IMR-90 (cell line): ENCODE measurements around the gene ADH5. TPM values are rescaled to one million over a fixed set of nuclear protein-coding genes. Genes with fewer than 3 reads are reported as not detected.

Experiments
- ATAC-seq: fragments of 200-7000 bp; cut with Tn5 transposase; 2 replicates; pipeline ENCODE4 v1.9.1; 2020; ENCODE audit warnings: low read depth, mild to moderate bottlenecking, moderate library complexity
- BruUV-seq: library from RNA; stranded (reverse); fragments of 400-500 nt; replicated peaks from 2 replicates; lab custom pipeline; 2021; lab: Mats Ljungman, UMichigan
- CTCF ChIA-PET: fragments of 300-600 bp; formaldehyde crosslinking; extraction: SDS; loops from one replicate; lab custom pipeline; 2021; ENCODE audit warnings: antibody characterized with exemption; lab: Yijun Ruan, JAX
- POLR2A ChIA-PET: fragments of 300-600 bp; sonication (Branson Sonifier 250); formaldehyde crosslinking; loops from one replicate; lab custom pipeline; 2022; ENCODE audit warnings: antibody characterized with exemption; ENCODE audit not compliant: unreplicated experiment; lab: Charles Lee
- DNase-seq: peaks from one replicate; pipeline ENCODE4 v3.0.0; 2013
- H2AFZ ChIP-seq: replicated peaks from 2 replicates; pipeline ENCODE3; 2013; ENCODE audit warnings: low read length, mild to moderate bottlenecking; ENCODE audit not compliant: poor library complexity
- H2AK5ac ChIP-seq: 2 replicates; pipeline ENCODE4 v1.6.1; 2013; ENCODE audit warnings: low read depth, low read length, inconsistent platforms
- H2AK9ac ChIP-seq: replicated peaks from 2 replicates; pipeline ENCODE3; 2013; ENCODE audit warnings: mild to moderate bottlenecking, low read depth, low read length, moderate library complexity; ENCODE audit not compliant: poor library complexity
- H2BK120ac ChIP-seq: 2 replicates; pipeline ENCODE4 v1.6.1; 2013; ENCODE audit warnings: low read depth, low read length, inconsistent platforms
- H2BK15ac ChIP-seq: 3 replicates; pipeline ENCODE4 v1.6.1; 2013; ENCODE audit warnings: low read depth, low read length, inconsistent platforms
- H2BK20ac ChIP-seq: 2 replicates; pipeline ENCODE4 v1.6.1; 2013; ENCODE audit warnings: low read depth, mild to moderate bottlenecking, inconsistent platforms, low read length, moderate library complexity
- H2BK5ac ChIP-seq: 2 replicates; pipeline ENCODE4 v1.6.1; 2013; ENCODE audit warnings: mild to moderate bottlenecking, low read depth, low read length, inconsistent platforms; ENCODE audit not compliant: poor library complexity, severe bottlenecking
- H3K14ac ChIP-seq: replicated peaks from 2 replicates; pipeline ENCODE4 v1.6.1; 2013; ENCODE audit warnings: low read depth, low read length, inconsistent platforms
- H3K18ac ChIP-seq: 2 replicates; pipeline ENCODE4 v1.6.1; 2013; ENCODE audit warnings: low read depth, low read length, control low read depth
- H3K23ac ChIP-seq: 2 replicates; pipeline ENCODE4 v1.6.1; 2013; ENCODE audit warnings: low read depth, low read length, inconsistent platforms
- H3K27ac ChIP-seq: 2 replicates; pipeline ENCODE4 v1.5.1; 2013; ENCODE audit warnings: mild to moderate bottlenecking, control low read depth, low read length; ENCODE audit not compliant: insufficient read depth
- H3K27me3 ChIP-seq: 2 replicates; pipeline ENCODE4 v1.6.1; 2013; ENCODE audit warnings: low read length; ENCODE audit not compliant: control insufficient read depth, insufficient read depth
- H3K36me3 ChIP-seq: 2 replicates; pipeline ENCODE4 v1.6.1; 2013; ENCODE audit warnings: low read length, mixed read lengths; ENCODE audit not compliant: control insufficient read depth, insufficient read depth
- H3K4ac ChIP-seq: 2 replicates; pipeline ENCODE4 v1.6.1; 2013; ENCODE audit warnings: low read depth, low read length, inconsistent platforms
- H3K4me1 ChIP-seq: 2 replicates; pipeline ENCODE4 v1.6.1; 2013; ENCODE audit warnings: low read length, mixed read lengths; ENCODE audit not compliant: control insufficient read depth, insufficient read depth
- H3K4me2 ChIP-seq: 2 replicates; pipeline ENCODE4 v1.6.1; 2013; ENCODE audit warnings: low read depth, mild to moderate bottlenecking, control low read depth, low read length, moderate library complexity
- H3K4me3 ChIP-seq: 2 replicates; pipeline ENCODE4 v1.5.1; 2013; ENCODE audit warnings: low read depth, mild to moderate bottlenecking, control low read depth, low read length, moderate library complexity; ENCODE audit not compliant: insufficient read depth
- H3K56ac ChIP-seq: 2 replicates; pipeline ENCODE4 v1.6.1; 2013; ENCODE audit warnings: low read length, inconsistent platforms; ENCODE audit not compliant: insufficient read depth; ENCODE audit errors: extremely low read depth
- H3K79me1 ChIP-seq, 2 experiments: 2 replicates each; pipeline ENCODE4 v1.6.1; 2013; ENCODE audit warnings: low read length in 2 of 2, inconsistent platforms in 1 of 2, low read depth in 1 of 2
- H3K9ac ChIP-seq: 2 replicates; pipeline ENCODE4 v1.6.1; 2013; ENCODE audit warnings: low read depth, low read length, control low read depth
- H3K9me1 ChIP-seq: 2 replicates; pipeline ENCODE4 v1.6.1; 2013; ENCODE audit warnings: low read length, inconsistent platforms; ENCODE audit not compliant: insufficient read depth
- H3K9me3 ChIP-seq: 2 replicates; pipeline ENCODE4 v1.6.1; 2013; ENCODE audit warnings: low read length; ENCODE audit not compliant: control insufficient read depth, insufficient read depth
- H4K20me1 ChIP-seq: 2 replicates; pipeline ENCODE4 v1.6.1; 2013; ENCODE audit warnings: low read length, inconsistent platforms; ENCODE audit not compliant: insufficient read depth
- H4K5ac ChIP-seq: 2 replicates; pipeline ENCODE4 v1.6.1; 2013; ENCODE audit warnings: mild to moderate bottlenecking, low read depth, low read length, control low read depth
- H4K8ac ChIP-seq, 2 experiments: 2 replicates each; pipeline ENCODE4 v1.6.1; 2013; ENCODE audit warnings: low read depth in 2 of 2, low read length in 2 of 2, control low read depth in 1 of 2, inconsistent platforms in 1 of 2
- H4K91ac ChIP-seq: 2 replicates; pipeline ENCODE4 v1.6.1; 2013; ENCODE audit warnings: low read depth, low read length, inconsistent platforms; ENCODE audit not compliant: insufficient read depth
- BHLHE40 ChIP-seq: fragments of 150-350 bp; IDR thresholded peaks from 2 replicates; pipeline ENCODE4 v1.6.1; 2016; ENCODE audit warnings: mild to moderate bottlenecking, low read depth, low read length
- CEBPB ChIP-seq: IDR thresholded peaks from 2 replicates; pipeline ENCODE4 v1.6.1; 2012; ENCODE audit warnings: low read depth, low read length, improper control_type of control experiment
- CHD1 ChIP-seq: IDR thresholded peaks from 2 replicates; pipeline ENCODE4 v1.6.1; 2012; ENCODE audit warnings: low read depth, low read length, improper control_type of control experiment
- MAFK ChIP-seq: IDR thresholded peaks from 2 replicates; pipeline ENCODE4 v1.6.1; 2012; ENCODE audit warnings: low read depth, low read length, improper control_type of control experiment
- MXI1 ChIP-seq: IDR thresholded peaks from 2 replicates; pipeline ENCODE4 v1.6.1; 2012; ENCODE audit warnings: low read depth, mild to moderate bottlenecking, low read length, moderate library complexity, borderline replicate concordance
- NFE2L2 ChIP-seq: fragments of 150-350 bp; IDR thresholded peaks from 2 replicates; pipeline ENCODE4 v1.6.1; 2016; ENCODE audit warnings: low read depth, mild to moderate bottlenecking, low read length
- POLR2A ChIP-seq: IDR thresholded peaks from 2 replicates; pipeline ENCODE4 v1.6.1; 2012; ENCODE audit warnings: mild to moderate bottlenecking, low read depth, low read length
- RAD21 ChIP-seq: IDR thresholded peaks from 2 replicates; pipeline ENCODE4 v1.6.1; 2012; ENCODE audit warnings: low read length, improper control_type of control experiment
- RCOR1 ChIP-seq: IDR thresholded peaks from 2 replicates; pipeline ENCODE4 v1.6.1; 2012; ENCODE audit warnings: mild to moderate bottlenecking, low read length, improper control_type of control experiment; ENCODE audit not compliant: insufficient replicate concordance
- RFX5 ChIP-seq: IDR thresholded peaks from 2 replicates; pipeline ENCODE4 v1.8.0; 2012; ENCODE audit warnings: low read depth, mild to moderate bottlenecking, low read length, moderate library complexity
- SMC3 ChIP-seq: fragments of 150-350 bp; IDR thresholded peaks from 2 replicates; pipeline ENCODE4 v1.6.1; 2016; ENCODE audit warnings: low read depth, mild to moderate bottlenecking, antibody characterized with exemption, low read length, moderate library complexity
- WGBS, 2 experiments: methylation state at CpG; one replicate each; pipeline versions ENCODE4 v1.1.5 to v1.1.7; 2013; ENCODE audit warnings: missing lambda C conversion rate in 2 of 2; ENCODE audit not compliant: insufficient read length in 1 of 2; ENCODE audit errors: extremely low coverage in 2 of 2; 5-methylcytosine and 5-hydroxymethylcytosine counted together
- dilution Hi-C: fragments of 300-500 bp; cut with HindIII; formaldehyde crosslinking; loops from one replicate; pipeline ENCODE4 v1.14.3; 2018; ENCODE audit warnings: low sequenced_read_pairs; ENCODE audit not compliant: unreplicated experiment
- in situ Hi-C: fragments of 300-500 bp; cut with MboI; formaldehyde crosslinking; loops from 3 replicates; pipeline ENCODE4 v1.14.3; 2019; ENCODE audit warnings: low sequenced_read_pairs, inconsistent platforms, mixed read lengths
- intact Hi-C: fragments of 100-400 bp; cut with micrococcal nuclease; formaldehyde crosslinking; loops from 2 replicates; pipeline ENCODE4 v1.10.0; 2022
- polyA plus RNA-seq, 3 experiments: library from polyadenylated mRNA; depleted of rRNA; stranded (reverse); fragments of >200 nt; gene quantifications; 2 replicates each; pipeline ENCODE4 v1.2.3, GENCODE V29; 2012; ENCODE audit warnings: low replicate concordance in 1 of 3
- total RNA-seq: library from RNA; depleted of rRNA; stranded (reverse); fragments of >200 nt; gene quantifications from 2 replicates; pipeline ENCODE4 v1.2.3, GENCODE V29; 2012
- TF ChIP-seq, protein P1 (sequence below): fragments of 150-350 bp; IDR thresholded peaks from 2 replicates; pipeline ENCODE4 v1.6.1; 2017; ENCODE audit warnings: mild to moderate bottlenecking, antibody characterized with exemption, low read length, low read depth
- TF ChIP-seq, protein P2 (sequence below): conservative IDR thresholded peaks from 2 replicates; pipeline ENCODE4 v1.5.1; 2012; ENCODE audit warnings: mild to moderate bottlenecking, low read depth, low read length, improper control_type of control experiment

The ADH5 gene
- total and polyA plus RNA-seq, 2 of the 4 experiments (the other 2 are of a cell fraction): 140 to 178 TPM

DNA sequence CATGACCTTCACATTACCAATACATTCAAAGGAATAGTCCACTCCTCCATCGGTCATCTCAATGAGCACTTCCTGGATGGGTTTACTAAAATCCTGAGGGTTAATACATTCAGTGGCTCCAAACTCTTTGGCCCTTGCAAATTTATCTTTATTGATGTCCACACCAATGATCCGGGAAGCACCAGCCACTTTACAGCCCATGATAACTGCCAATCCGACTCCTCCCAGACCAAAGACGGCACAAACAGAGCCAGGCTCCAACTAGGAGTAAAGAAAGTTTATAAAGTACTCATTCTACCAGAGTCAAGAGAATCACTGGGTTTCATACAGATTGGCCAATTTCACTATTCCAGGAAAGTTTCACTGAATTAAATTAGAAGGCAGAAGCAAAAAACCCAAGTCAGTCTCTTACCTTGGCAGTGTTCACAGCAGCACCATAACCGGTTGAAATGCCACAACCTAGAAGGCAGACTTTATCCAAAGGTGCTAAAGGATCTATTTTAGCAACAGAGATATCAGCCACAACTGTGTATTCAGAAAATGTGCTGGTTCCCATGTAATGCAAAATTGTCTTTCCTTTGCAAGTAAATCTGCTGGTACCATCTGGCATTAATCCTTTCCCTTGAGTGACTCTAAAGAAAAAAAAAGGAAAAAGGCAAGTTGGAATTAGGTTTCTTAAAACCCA is 12.2 kb downstream of the ADH5 start:
- H2AK9ac ChIP-seq: no peak overlapping the region
- H3K4me1 ChIP-seq: no peaks in the 10 kb centered on the region; the same call in 1 of the 2 replicates
- H4K5ac ChIP-seq: no peak overlapping the region
- no peaks in the 10 kb centered on the region for H3K27me3 ChIP-seq
- 100% methylated on average over 1 of the region's 5 CpGs; no CpG with 5 or more reads in 1 of the 2 experiments for WGBS, 2 experiments
- H2BK15ac ChIP-seq: no peak overlapping the region
- H4K91ac ChIP-seq: no peak overlapping the region
- no peak overlapping the region for H3K56ac ChIP-seq
- peaks cover 3% of the 10 kb centered on the region; the same call in 1 of the 2 replicates for H4K20me1 ChIP-seq
- dilution Hi-C loops: no loop called here
- no peak overlapping the region for H3K4me3 ChIP-seq
- H2BK120ac ChIP-seq: no peak overlapping the region
- BruUV-seq: TSS peak; percentile 27
- H3K9me1 ChIP-seq: no peaks in the 10 kb centered on the region
- no peak overlapping the region for H3K23ac ChIP-seq
- no peak overlapping the region for H3K14ac ChIP-seq
- no peak for DNase-seq
- no peak overlapping the region for H2AFZ ChIP-seq
- no peaks in the 10 kb centered on the region for H3K9me3 ChIP-seq
- H3K27ac ChIP-seq: no peak overlapping the region
- H2BK20ac ChIP-seq: no peak overlapping the region
- H3K36me3 ChIP-seq: peaks cover 50% of the 10 kb centered on the region
- H3K18ac ChIP-seq: no peak overlapping the region
- intact Hi-C loops: no loop called here
- ChIA-PET CTCF (no interaction called here), POLR2A (no interaction called here)
- in situ Hi-C loops: no loop called here
- ATAC-seq: no peak
- H4K8ac ChIP-seq: no peak overlapping the region
- no peak overlapping the region for H3K9ac ChIP-seq
- no peak overlapping the region for H2AK5ac ChIP-seq
- H3K4me2 ChIP-seq: no peak overlapping the region
- no peak overlapping the region for H2BK5ac ChIP-seq
- peaks cover 16 to 34% of the 10 kb centered on the region in 2 experiments for H3K79me1 ChIP-seq
- no peak overlapping the region for H3K4ac ChIP-seq
- TF ChIP-seq MXI1 (no peak), CEBPB (no peak), CHD1 (no peak), RFX5 (no peak), NFE2L2 (no peak), RCOR1 (no peak), BHLHE40 (no peak), SMC3 (no peak), POLR2A (no peak), RAD21 (no peak), MAFK (no peak)
- TF ChIP-seq, protein P1, sequence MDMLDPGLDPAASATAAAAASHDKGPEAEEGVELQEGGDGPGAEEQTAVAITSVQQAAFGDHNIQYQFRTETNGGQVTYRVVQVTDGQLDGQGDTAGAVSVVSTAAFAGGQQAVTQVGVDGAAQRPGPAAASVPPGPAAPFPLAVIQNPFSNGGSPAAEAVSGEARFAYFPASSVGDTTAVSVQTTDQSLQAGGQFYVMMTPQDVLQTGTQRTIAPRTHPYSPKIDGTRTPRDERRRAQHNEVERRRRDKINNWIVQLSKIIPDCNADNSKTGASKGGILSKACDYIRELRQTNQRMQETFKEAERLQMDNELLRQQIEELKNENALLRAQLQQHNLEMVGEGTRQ: no peak
- TF ChIP-seq, protein P2, sequence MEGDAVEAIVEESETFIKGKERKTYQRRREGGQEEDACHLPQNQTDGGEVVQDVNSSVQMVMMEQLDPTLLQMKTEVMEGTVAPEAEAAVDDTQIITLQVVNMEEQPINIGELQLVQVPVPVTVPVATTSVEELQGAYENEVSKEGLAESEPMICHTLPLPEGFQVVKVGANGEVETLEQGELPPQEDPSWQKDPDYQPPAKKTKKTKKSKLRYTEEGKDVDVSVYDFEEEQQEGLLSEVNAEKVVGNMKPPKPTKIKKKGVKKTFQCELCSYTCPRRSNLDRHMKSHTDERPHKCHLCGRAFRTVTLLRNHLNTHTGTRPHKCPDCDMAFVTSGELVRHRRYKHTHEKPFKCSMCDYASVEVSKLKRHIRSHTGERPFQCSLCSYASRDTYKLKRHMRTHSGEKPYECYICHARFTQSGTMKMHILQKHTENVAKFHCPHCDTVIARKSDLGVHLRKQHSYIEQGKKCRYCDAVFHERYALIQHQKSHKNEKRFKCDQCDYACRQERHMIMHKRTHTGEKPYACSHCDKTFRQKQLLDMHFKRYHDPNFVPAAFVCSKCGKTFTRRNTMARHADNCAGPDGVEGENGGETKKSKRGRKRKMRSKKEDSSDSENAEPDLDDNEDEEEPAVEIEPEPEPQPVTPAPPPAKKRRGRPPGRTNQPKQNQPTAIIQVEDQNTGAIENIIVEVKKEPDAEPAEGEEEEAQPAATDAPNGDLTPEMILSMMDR: no peak
